ENCODE results near the gene GRIK1. TPM values are rescaled to one million over a fixed set of nuclear protein-coding genes. Genes with fewer than 3 reads are reported as not detected.

Gene GRIK1
- total RNA-seq, 4 donors from 2014 or later, result not detected

GRCh38 chr21:29788752-29789151 is 151.0 kb downstream of the GRIK1 start:
- in situ Hi-C loops (cut with MboI; ENCODE audit: low pct_ligation_motif_present in 1 of 4, low pct_unique_long_range_greater_than_20kb in 1 of 4, low sequenced_read_pairs in 3 of 4) (no loop called here), intact Hi-C loops (cut with DNase I; ENCODE audit: low total_unique reads) (no loop called here)
- Histone ChIP-seq H3K36me3 (no peaks in the 10 kb centered on the region), H3K4me1 (no peaks in the 10 kb centered on the region), H3K27me3 (no peaks in the 10 kb centered on the region), H3K4me3 (no peak overlapping the region), H3K27ac (no peak overlapping the region), H3K9me3 (no peaks in the 10 kb centered on the region)
- WGBS, 2 donors (ENCODE audit: low coverage in 1 of 2), result 81% methylated on average over 2 of the region's 2 CpGs; no CpG with 5 or more reads in 1 of the 2 donors
- TF ChIP-seq POLR2AphosphoS5 (IDR thresholded peaks at IDR 0.05) (no peak), POLR2A (IDR thresholded peaks at IDR 0.05) (no peak), EP300 (IDR thresholded peaks at IDR 0.05; ENCODE audit: low read depth) (no peak)
- TF ChIP-seq, protein P1, sequence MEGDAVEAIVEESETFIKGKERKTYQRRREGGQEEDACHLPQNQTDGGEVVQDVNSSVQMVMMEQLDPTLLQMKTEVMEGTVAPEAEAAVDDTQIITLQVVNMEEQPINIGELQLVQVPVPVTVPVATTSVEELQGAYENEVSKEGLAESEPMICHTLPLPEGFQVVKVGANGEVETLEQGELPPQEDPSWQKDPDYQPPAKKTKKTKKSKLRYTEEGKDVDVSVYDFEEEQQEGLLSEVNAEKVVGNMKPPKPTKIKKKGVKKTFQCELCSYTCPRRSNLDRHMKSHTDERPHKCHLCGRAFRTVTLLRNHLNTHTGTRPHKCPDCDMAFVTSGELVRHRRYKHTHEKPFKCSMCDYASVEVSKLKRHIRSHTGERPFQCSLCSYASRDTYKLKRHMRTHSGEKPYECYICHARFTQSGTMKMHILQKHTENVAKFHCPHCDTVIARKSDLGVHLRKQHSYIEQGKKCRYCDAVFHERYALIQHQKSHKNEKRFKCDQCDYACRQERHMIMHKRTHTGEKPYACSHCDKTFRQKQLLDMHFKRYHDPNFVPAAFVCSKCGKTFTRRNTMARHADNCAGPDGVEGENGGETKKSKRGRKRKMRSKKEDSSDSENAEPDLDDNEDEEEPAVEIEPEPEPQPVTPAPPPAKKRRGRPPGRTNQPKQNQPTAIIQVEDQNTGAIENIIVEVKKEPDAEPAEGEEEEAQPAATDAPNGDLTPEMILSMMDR (IDR thresholded peaks at IDR 0.05), result no peak
- DNase-seq, result no peak

- Histone ChIP-seq H3K4me1 (no peaks in the 10 kb centered on the region), H3K27me3 (no peaks in the 10 kb centered on the region), H3K9me3 (no peaks in the 10 kb centered on the region), H3K27ac (no peak overlapping the region), H3K4me3 (no peak overlapping the region), H3K36me3 (no peaks in the 10 kb centered on the region)
- 81 to 82% methylated on average over 5 of the region's 5 CpGs for WGBS, 2 donors (ENCODE audit: low coverage in 1 of 2)
- in situ Hi-C loops (cut with MboI; ENCODE audit: low pct_ligation_motif_present in 1 of 4, low pct_unique_long_range_greater_than_20kb in 1 of 4, low sequenced_read_pairs in 3 of 4) (no loop called here), intact Hi-C loops (cut with DNase I; ENCODE audit: low total_unique reads) (no loop called here)
- no peak for DNase-seq
- no peak for TF ChIP-seq POLR2AphosphoS5 (IDR thresholded peaks at IDR 0.05)
- no peak for TF ChIP-seq POLR2A (IDR thresholded peaks at IDR 0.05)
- TF ChIP-seq EP300 (IDR thresholded peaks at IDR 0.05; ENCODE audit: low read depth), result no peak
- TF ChIP-seq, protein P1 (IDR thresholded peaks at IDR 0.05), result no peak
Measured at GRCh38 chr21:29787361-29787909, 152.4 kb downstream of the GRIK1 start.

DNA sequence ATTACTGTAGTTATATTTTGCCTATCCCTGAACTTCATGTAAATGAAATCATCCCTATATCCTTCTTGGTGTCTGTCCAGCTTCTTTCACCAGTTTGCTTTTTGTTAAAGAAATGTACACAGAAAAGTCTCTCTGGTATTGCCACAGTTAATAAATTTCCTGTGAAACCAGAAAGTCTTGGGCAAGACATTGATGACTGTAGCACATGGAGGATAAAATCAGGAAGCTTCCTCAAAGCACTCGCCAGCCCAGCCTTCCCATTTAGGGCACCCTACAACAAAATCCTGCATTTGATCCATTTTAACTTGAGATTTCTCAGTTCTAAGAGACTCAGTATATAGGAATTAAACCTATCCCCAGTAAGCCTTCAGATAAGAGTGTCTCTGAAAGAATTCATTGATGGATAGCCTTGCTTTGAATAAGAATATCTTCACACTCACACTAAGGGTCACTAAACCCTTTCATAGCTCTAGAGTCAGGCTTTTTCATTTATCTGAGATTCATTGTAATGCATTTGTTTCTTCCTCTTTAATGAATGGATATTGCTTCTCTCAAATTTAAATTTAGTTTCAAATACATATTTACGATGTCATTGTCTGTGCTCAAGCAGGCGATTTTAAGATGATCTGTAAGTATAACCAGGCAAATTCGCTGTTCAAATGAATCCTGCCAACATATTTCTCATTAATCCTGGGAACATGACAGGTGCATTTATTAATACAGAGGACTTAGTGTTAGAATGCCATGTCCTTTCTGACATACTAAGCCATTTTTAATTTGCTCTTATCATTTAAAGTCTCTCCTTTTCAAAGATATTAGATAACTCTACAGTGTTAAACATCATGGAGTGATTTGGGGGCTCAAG is 153.1 kb downstream of the GRIK1 start:
- Histone ChIP-seq H3K4me3 (no peak overlapping the region), H3K36me3 (no peaks in the 10 kb centered on the region), H3K9me3 (no peaks in the 10 kb centered on the region), H3K4me1 (no peaks in the 10 kb centered on the region), H3K27ac (no peak overlapping the region), H3K27me3 (no peaks in the 10 kb centered on the region)
- DNase-seq, result no peak
- TF ChIP-seq POLR2A (IDR thresholded peaks at IDR 0.05), result no peak
- TF ChIP-seq EP300 (IDR thresholded peaks at IDR 0.05; ENCODE audit: low read depth), result no peak
- no peak for TF ChIP-seq POLR2AphosphoS5 (IDR thresholded peaks at IDR 0.05)
- TF ChIP-seq, protein P1 (IDR thresholded peaks at IDR 0.05), result no peak
- 79 to 82% methylated on average over 4 of the region's 4 CpGs for WGBS, 2 donors (ENCODE audit: low coverage in 1 of 2)
- in situ Hi-C loops (cut with MboI; ENCODE audit: low pct_ligation_motif_present in 1 of 4, low pct_unique_long_range_greater_than_20kb in 1 of 4, low sequenced_read_pairs in 3 of 4) (no loop called here), intact Hi-C loops (cut with DNase I; ENCODE audit: low total_unique reads) (no loop called here)

GRCh38 chr21:29777160-29777559 is 162.6 kb downstream of the GRIK1 start:
- H3K27me3 ChIP-seq, result no peaks in the 10 kb centered on the region
- no peaks in the 10 kb centered on the region for H3K36me3 ChIP-seq
- in situ Hi-C loops (cut with MboI; ENCODE audit: low pct_ligation_motif_present in 1 of 4, low pct_unique_long_range_greater_than_20kb in 1 of 4, low sequenced_read_pairs in 3 of 4) (no loop called here), intact Hi-C loops (cut with DNase I; ENCODE audit: low total_unique reads) (no loop called here)
- H3K27ac ChIP-seq, result no peak overlapping the region
- no peak overlapping the region for H3K4me3 ChIP-seq
- DNase-seq, result no peak
- WGBS, 2 donors (ENCODE audit: low coverage in 1 of 2), result 57 to 86% methylated on average over 1 to 2 of the region's 2 CpGs
- H3K9me3 ChIP-seq, result no peaks in the 10 kb centered on the region
- TF ChIP-seq POLR2A (IDR thresholded peaks at IDR 0.05), result no peak
- no peak for TF ChIP-seq POLR2AphosphoS5 (IDR thresholded peaks at IDR 0.05)
- TF ChIP-seq, protein P1 (IDR thresholded peaks at IDR 0.05), result no peak
- TF ChIP-seq EP300 (IDR thresholded peaks at IDR 0.05; ENCODE audit: low read depth), result no peak
- H3K4me1 ChIP-seq, result no peaks in the 10 kb centered on the region
